Activated B cell treated with CpG ODN at 0.5 μM for 24 hours (primary cell): ENCODE data around the gene SOX3. TPM values are rescaled to one million over a fixed set of nuclear protein-coding genes. Genes with fewer than 3 reads are reported as not detected.

ENCODE experiments used
- ATAC-seq: fragments of 200-7000 bp; cut with Tn5 transposase; one replicate; pipeline ENCODE4 v1.10.0; 2021; ENCODE audit warnings: low read depth, mild to moderate bottlenecking, moderate library complexity
- CTCF ChIA-PET: fragments of 350-600 bp; sonication (Branson Sonifier 250); formaldehyde crosslinking; loops from one replicate; lab custom pipeline; 2021; ENCODE audit warnings: antibody characterized with exemption; lab: Charles Lee
- POLR2A ChIA-PET: fragments of 350-600 bp; sonication (Branson Sonifier 250); formaldehyde crosslinking; loops from one replicate; lab custom pipeline; 2021; ENCODE audit warnings: antibody characterized with exemption; lab: Charles Lee
- DNase-seq: peaks from one replicate; pipeline ENCODE4 v3.0.0; 2022
- H3K27ac Mint-ChIP-seq: one replicate; pipeline ENCODE4 v1.8.0; 2020; ENCODE audit warnings: mixed read lengths
- H3K27me3 Mint-ChIP-seq: one replicate; pipeline ENCODE4 v1.8.0; 2021; ENCODE audit warnings: mixed read lengths
- H3K36me3 Mint-ChIP-seq: one replicate; pipeline ENCODE4 v1.8.0; 2021; ENCODE audit warnings: low read depth, mixed read lengths
- H3K4me1 Mint-ChIP-seq: one replicate; pipeline ENCODE4 v1.8.0; 2021; ENCODE audit warnings: mixed read lengths
- H3K4me3 Mint-ChIP-seq: one replicate; pipeline ENCODE4 v1.8.0; 2020; ENCODE audit warnings: mild to moderate bottlenecking, mixed read lengths
- H3K9me3 Mint-ChIP-seq: one replicate; pipeline ENCODE4 v1.8.0; 2020; ENCODE audit warnings: mixed read lengths
- intact Hi-C: fragments of 100-400 bp; cut with micrococcal nuclease; formaldehyde crosslinking; loops from one replicate; pipeline ENCODE4 v1.15.1; 2024
- total RNA-seq: library from RNA; stranded (reverse); gene quantifications from 2 replicates; pipeline ENCODE4 v1.2.3, GENCODE V29; 2022
- TF ChIP-seq, protein P1 (sequence below): fragments of 200-600 bp; IDR thresholded peaks from one replicate; pipeline ENCODE4 v1.8.0; 2022; ENCODE audit warnings: antibody characterized with exemption, mild to moderate bottlenecking

The SOX3 gene
- total RNA-seq, 1 donor from 2014 or later, result not detected

DNA sequence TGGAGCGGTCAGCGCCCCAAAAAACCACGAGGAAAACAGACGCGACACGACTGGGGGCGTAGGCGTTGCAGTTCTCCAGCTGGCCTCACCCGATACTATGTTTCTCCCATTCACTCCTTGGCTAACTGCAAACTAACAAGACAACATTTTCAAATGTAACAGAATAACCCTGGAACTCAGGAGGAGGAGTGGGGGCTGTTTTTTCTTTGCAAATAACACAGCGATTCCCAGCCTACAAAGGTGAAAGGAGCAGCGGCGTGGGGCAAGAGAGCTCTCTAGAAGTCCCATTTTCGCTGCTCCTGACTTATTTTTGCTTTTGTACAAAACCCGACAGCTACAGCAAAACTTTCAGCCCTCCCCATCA, 1.6 kb downstream of the SOX3 start:
- H3K4me1 Mint-ChIP-seq, result peaks cover 7% of the 10 kb centered on the region
- ChIA-PET CTCF (no interaction called here), POLR2A (no interaction called here)
- DNase-seq, result no peak
- peaks cover 22% of the 10 kb centered on the region for H3K27me3 Mint-ChIP-seq
- no peaks in the 10 kb centered on the region for H3K36me3 Mint-ChIP-seq
- TF ChIP-seq, protein P1, sequence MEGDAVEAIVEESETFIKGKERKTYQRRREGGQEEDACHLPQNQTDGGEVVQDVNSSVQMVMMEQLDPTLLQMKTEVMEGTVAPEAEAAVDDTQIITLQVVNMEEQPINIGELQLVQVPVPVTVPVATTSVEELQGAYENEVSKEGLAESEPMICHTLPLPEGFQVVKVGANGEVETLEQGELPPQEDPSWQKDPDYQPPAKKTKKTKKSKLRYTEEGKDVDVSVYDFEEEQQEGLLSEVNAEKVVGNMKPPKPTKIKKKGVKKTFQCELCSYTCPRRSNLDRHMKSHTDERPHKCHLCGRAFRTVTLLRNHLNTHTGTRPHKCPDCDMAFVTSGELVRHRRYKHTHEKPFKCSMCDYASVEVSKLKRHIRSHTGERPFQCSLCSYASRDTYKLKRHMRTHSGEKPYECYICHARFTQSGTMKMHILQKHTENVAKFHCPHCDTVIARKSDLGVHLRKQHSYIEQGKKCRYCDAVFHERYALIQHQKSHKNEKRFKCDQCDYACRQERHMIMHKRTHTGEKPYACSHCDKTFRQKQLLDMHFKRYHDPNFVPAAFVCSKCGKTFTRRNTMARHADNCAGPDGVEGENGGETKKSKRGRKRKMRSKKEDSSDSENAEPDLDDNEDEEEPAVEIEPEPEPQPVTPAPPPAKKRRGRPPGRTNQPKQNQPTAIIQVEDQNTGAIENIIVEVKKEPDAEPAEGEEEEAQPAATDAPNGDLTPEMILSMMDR, result no peak
- no peak overlapping the region for H3K4me3 Mint-ChIP-seq
- ATAC-seq, result no peak
- no peak overlapping the region for H3K27ac Mint-ChIP-seq
- no peaks in the 10 kb centered on the region for H3K9me3 Mint-ChIP-seq
- intact Hi-C loops, result no loop called here

DNA sequence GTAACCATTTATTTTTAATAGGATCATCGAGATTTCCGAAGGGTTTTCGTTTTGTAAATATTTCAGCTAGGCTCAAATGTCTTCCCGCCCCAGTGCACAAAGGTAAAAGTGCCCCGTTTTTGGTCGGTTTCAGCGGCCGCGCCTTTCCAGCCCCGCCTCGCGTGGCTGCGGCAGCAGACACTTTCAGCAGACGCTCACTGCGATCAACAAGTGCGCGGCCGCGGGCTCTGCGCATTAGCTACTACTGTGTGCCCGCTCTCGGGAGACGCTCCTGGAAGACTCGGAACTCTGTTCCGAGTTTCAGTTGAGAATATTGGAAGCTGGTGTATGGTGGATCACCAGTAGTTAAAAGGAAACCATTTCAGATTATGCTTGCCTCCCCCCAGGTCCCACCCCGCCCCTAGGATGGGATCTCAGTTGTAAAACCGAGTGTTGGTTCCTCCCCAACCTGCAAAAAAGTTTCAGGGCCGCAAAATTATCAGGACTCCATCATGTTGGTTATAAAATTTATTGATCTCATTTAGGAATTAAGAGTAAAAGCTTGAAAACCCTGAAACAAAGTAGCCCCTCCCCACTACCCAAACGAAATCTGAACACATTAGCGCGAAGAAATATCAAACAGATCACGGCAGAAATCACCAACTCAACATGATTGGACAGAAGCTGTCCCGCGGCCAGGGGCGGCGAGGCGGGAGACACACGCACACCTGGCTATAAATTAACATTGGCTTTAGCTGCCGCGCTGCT, 2.2 kb downstream of the SOX3 start:
- Mint-ChIP-seq H3K27ac (no peak overlapping the region), H3K4me3 (no peak overlapping the region), H3K27me3 (peaks cover 22% of the 10 kb centered on the region), H3K4me1 (peaks cover 7% of the 10 kb centered on the region), H3K9me3 (no peaks in the 10 kb centered on the region), H3K36me3 (no peaks in the 10 kb centered on the region)
- intact Hi-C loops, result no loop called here
- TF ChIP-seq, protein P1, result no peak
- ATAC-seq, result no peak
- ChIA-PET CTCF (no interaction called here), POLR2A (no interaction called here)
- no peak for DNase-seq

DNA sequence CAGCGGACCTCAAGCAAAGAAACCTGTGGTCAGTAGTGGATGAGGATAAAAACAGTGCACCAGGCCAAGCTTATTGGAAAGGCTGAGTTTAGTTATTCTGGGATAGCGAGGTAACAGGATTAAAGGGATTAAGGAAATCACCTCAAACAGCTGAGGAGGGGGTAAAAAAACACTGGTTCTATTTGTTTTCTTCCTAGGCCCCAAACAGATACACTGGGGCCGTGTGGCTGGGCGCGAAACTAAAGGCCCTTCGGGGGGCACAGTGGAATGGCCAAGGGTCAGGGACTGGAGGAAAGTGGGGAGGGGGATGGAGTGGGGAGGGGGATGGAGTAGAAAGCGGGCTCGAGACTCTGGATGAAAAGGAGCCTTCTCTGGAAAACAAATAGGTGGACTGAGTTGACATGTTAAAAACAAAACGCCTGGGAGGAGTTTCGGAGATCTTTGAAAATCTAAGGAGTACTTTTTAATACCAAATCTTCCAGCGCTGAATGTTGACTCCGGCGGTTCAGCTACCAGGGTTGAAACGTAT, 2.9 kb downstream of the SOX3 start:
- no peaks in the 10 kb centered on the region for H3K9me3 Mint-ChIP-seq
- no peak overlapping the region for H3K27ac Mint-ChIP-seq

DNA sequence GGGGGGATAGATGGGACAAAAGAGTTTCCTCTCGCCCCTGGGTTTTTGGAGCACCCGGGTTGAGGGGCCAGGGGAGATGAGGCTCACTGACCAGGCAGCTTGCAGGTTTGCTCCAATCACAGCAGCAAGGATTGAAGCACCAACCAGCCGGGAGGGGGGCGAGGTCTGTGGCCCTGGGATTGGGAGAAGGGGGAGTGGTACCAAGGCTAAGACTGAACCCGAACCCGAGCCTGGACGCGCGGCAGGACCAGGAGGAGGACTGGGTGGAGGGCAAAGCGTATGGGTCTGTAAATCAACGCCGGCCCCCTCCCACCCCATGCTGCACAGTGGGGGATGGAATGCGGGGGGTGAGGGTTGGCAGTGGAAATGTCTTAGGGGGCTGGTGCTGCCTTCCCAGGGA, 3.5 kb downstream of the SOX3 start:
- DNase-seq (no peak), ATAC-seq (no peak)
- Mint-ChIP-seq H3K4me1 (peaks cover 7% of the 10 kb centered on the region), H3K27ac (no peak overlapping the region), H3K27me3 (peaks cover 20% of the 10 kb centered on the region), H3K36me3 (no peaks in the 10 kb centered on the region), H3K9me3 (no peaks in the 10 kb centered on the region), H3K4me3 (no peak overlapping the region)
- POLR2A ChIA-PET, result no interaction called here
- TF ChIP-seq, protein P1, result no peak
- intact Hi-C loops, result no loop called here
- CTCF ChIA-PET, result no interaction called here

More for the DNA sequence above, 2.9 kb downstream of the SOX3 start:
- Mint-ChIP-seq H3K36me3 (no peaks in the 10 kb centered on the region), H3K4me3 (no peak overlapping the region), H3K27me3 (peaks cover 20% of the 10 kb centered on the region), H3K4me1 (peaks cover 7% of the 10 kb centered on the region)
- no peak for DNase-seq
- no peak for ATAC-seq
- ChIA-PET CTCF (no interaction called here), POLR2A (no interaction called here)
- intact Hi-C loops, result no loop called here
- TF ChIP-seq, protein P1, result no peak

DNA sequence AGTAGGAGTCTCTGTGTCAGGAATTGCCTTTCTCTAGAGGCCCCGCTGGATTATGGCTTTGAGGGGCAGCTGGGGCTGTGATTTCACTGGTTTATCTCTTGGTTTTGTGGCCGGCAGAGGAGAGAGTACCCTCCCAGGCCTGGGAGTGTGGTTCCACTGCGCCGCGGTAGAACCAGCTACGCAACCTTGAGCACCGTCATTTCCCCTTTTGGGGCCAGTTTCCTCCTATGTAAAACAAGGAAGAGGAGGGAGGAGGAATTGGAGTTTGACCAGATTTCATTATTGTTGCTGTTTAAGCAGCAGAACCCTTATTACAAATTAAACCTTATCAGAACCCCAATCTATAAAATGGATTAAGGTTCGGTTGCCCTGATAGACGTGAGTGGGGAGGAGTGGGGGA, 4.4 kb downstream of the SOX3 start:
- no peak overlapping the region for H3K27ac Mint-ChIP-seq
- TF ChIP-seq, protein P1, result no peak
- H3K9me3 Mint-ChIP-seq, result no peaks in the 10 kb centered on the region
- H3K36me3 Mint-ChIP-seq, result no peaks in the 10 kb centered on the region
- ATAC-seq, result no peak
- H3K4me1 Mint-ChIP-seq, result peaks cover 7% of the 10 kb centered on the region
- intact Hi-C loops, result no loop called here
- DNase-seq, result no peak
- H3K4me3 Mint-ChIP-seq, result no peak overlapping the region
- CTCF ChIA-PET, result no interaction called here
- H3K27me3 Mint-ChIP-seq, result peaks cover 20% of the 10 kb centered on the region
- POLR2A ChIA-PET, result no interaction called here
